Measurements from ENCODE around the gene SDR42E1. TPM values are rescaled to one million over a fixed set of nuclear protein-coding genes. Genes with fewer than 3 reads are reported as not detected.

SDR42E1 gene
- total RNA-seq, 1 donor from 2014 or later, result 0.37 TPM

DNA sequence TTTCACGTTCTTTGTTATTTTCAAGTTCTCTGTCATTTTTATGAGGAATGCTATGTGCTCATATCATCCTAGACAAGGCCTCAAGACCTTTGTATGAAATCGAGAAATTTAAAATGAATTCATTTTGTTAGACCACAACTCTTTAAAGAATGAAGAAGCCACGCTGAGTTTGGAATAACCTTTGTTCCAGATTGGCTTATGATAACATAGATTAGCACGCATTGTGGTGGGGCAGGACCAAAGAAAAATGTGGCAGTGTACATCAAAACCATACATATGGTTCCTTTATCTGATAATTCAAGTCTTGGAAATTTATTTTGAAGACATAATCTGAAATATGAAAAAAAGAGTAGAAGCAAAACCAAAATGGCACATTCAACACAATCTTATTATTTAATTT, 26.0 kb upstream of the SDR42E1 start:
- H3K4me3 Mint-ChIP-seq, result no peak overlapping the region
- no peak for DNase-seq (ENCODE audit: low spot score)
- Histone ChIP-seq H3K27me3 (no peaks in the 10 kb centered on the region), H2AFZ (replicated peaks) (no peak overlapping the region), H3K79me2 (ENCODE audit: low read depth) (no peaks in the 10 kb centered on the region), H3K9me3 (ENCODE audit: low read depth) (no peaks in the 10 kb centered on the region), H3K4me1 (no peaks in the 10 kb centered on the region), H3K4me2 (no peak overlapping the region), H3K36me3 (no peaks in the 10 kb centered on the region), H3K9ac (no peak overlapping the region), H4K20me1 (ENCODE audit: low read depth) (no peaks in the 10 kb centered on the region), H3F3A (ENCODE audit: low read depth) (no peaks in the 10 kb centered on the region), H3K4me3 (no peak overlapping the region), H3K27ac (no peak overlapping the region)
- TF ChIP-seq, protein P1, sequence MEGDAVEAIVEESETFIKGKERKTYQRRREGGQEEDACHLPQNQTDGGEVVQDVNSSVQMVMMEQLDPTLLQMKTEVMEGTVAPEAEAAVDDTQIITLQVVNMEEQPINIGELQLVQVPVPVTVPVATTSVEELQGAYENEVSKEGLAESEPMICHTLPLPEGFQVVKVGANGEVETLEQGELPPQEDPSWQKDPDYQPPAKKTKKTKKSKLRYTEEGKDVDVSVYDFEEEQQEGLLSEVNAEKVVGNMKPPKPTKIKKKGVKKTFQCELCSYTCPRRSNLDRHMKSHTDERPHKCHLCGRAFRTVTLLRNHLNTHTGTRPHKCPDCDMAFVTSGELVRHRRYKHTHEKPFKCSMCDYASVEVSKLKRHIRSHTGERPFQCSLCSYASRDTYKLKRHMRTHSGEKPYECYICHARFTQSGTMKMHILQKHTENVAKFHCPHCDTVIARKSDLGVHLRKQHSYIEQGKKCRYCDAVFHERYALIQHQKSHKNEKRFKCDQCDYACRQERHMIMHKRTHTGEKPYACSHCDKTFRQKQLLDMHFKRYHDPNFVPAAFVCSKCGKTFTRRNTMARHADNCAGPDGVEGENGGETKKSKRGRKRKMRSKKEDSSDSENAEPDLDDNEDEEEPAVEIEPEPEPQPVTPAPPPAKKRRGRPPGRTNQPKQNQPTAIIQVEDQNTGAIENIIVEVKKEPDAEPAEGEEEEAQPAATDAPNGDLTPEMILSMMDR (IDR thresholded peaks at IDR 0.05), result no peak
- TF ChIP-seq EZH2 (IDR thresholded peaks at IDR 0.05), result no peak
- TF ChIP-seq EZH2phosphoT487 (IDR thresholded peaks at IDR 0.05), result no peak
- H3K27me3 Mint-ChIP-seq (ENCODE audit: insufficient read depth, low read depth), result no peaks in the 10 kb centered on the region
- peaks cover 7% of the 10 kb centered on the region for H3K9me3 Mint-ChIP-seq
- H3K27ac Mint-ChIP-seq, result no peak overlapping the region
- peaks cover 37% of the 10 kb centered on the region for H3K4me1 Mint-ChIP-seq
- H3K36me3 Mint-ChIP-seq, result no peaks in the 10 kb centered on the region

- H3K27ac ChIP-seq, result no peak within 1 kb of the TSS
- no peaks in the 10 kb centered on the region for H3F3A ChIP-seq (ENCODE audit: low read depth)
- H3K4me3 ChIP-seq, result no peak within 1 kb of the TSS
- Mint-ChIP-seq H3K4me1 (peaks cover 31% of the 10 kb centered on the region), H3K9me3 (no peaks in the 10 kb centered on the region), H3K27ac (peak within 1 kb of the TSS; percentile 73), H3K36me3 (no peaks in the 10 kb centered on the region), H3K4me3 (peak within 1 kb of the TSS; percentile 76), H3K27me3 (ENCODE audit: insufficient read depth, low read depth) (no peaks in the 10 kb centered on the region)
- H3K4me1 ChIP-seq, result no peaks in the 10 kb centered on the region
- no peaks in the 10 kb centered on the region for H3K27me3 ChIP-seq
- no peak for DNase-seq (ENCODE audit: low spot score)
- no peak within 1 kb of the TSS for H2AFZ ChIP-seq (replicated peaks)
- H3K9me3 ChIP-seq (ENCODE audit: low read depth), result no peaks in the 10 kb centered on the region
- no peak within 1 kb of the TSS for H3K9ac ChIP-seq
- TF ChIP-seq EZH2 (IDR thresholded peaks at IDR 0.05) (no peak), EZH2phosphoT487 (IDR thresholded peaks at IDR 0.05) (no peak)
- TF ChIP-seq, protein P1 (IDR thresholded peaks at IDR 0.05), result no peak
- H3K36me3 ChIP-seq, result no peaks in the 10 kb centered on the region
- no peaks in the 10 kb centered on the region for H4K20me1 ChIP-seq (ENCODE audit: low read depth)
- no peaks in the 10 kb centered on the region for H3K79me2 ChIP-seq (ENCODE audit: low read depth)
- no peak within 1 kb of the TSS for H3K4me2 ChIP-seq
Observed at GRCh38 chr16:82034981-82035612, 23.8 kb upstream of the SDR42E1 start, which contains the start of gene HSD17B2. TSS of gene HSD17B2 (plus strand) at chr16:82035253. CDS start at chr16:82035425, 172 bp downstream.

DNA sequence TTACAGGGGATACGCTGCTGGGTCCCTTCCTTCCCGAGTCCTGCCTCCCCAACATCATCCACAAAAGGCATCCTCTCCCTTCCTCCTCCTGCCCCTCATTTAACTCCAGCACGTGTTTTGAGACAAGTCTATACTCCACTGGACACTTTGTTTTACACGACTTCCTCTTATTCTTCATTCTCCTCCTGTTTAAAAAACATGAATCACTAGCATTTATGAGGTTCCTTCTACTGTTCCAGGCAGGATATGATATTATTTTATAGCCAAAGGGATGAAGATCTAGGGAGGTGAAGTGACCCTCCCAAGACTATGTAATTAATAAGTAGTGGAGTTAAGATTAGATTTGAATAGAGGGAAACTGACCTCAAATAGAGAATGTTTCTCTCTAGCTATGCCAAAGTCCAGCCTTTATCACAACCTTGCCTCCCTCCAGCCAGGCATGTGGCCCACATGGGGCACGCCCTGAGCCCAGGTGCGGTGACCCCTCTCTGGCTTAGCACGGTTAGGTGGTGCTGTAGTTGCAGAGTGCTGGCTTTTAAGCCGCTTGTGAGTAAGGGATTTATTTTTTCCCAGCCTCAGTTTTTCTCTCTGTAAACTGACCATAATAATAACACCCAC, 22.5 kb upstream of the SDR42E1 start:
- no peak overlapping the region for H3K9ac ChIP-seq
- H3K4me3 ChIP-seq, result no peak overlapping the region
- peak overlapping the region; percentile 1 for H3K27ac Mint-ChIP-seq
- H2AFZ ChIP-seq (replicated peaks), result no peak overlapping the region
- no peak overlapping the region for H3K4me3 Mint-ChIP-seq
- H3K36me3 Mint-ChIP-seq, result no peaks in the 10 kb centered on the region
- no peaks in the 10 kb centered on the region for H3K4me1 ChIP-seq
- H4K20me1 ChIP-seq (ENCODE audit: low read depth), result no peaks in the 10 kb centered on the region
- no peak overlapping the region for H3K4me2 ChIP-seq
- no peaks in the 10 kb centered on the region for H3K27me3 Mint-ChIP-seq (ENCODE audit: insufficient read depth, low read depth)
- H3K27ac ChIP-seq, result no peak overlapping the region
- TF ChIP-seq EZH2 (IDR thresholded peaks at IDR 0.05) (no peak), EZH2phosphoT487 (IDR thresholded peaks at IDR 0.05) (no peak)
- TF ChIP-seq, protein P1 (IDR thresholded peaks at IDR 0.05), result no peak
- no peaks in the 10 kb centered on the region for H3K27me3 ChIP-seq
- H3K79me2 ChIP-seq (ENCODE audit: low read depth), result no peaks in the 10 kb centered on the region
- H3K9me3 Mint-ChIP-seq, result no peaks in the 10 kb centered on the region
- H3K4me1 Mint-ChIP-seq, result peaks cover 31% of the 10 kb centered on the region
- H3F3A ChIP-seq (ENCODE audit: low read depth), result no peaks in the 10 kb centered on the region
- H3K36me3 ChIP-seq, result no peaks in the 10 kb centered on the region
- no peaks in the 10 kb centered on the region for H3K9me3 ChIP-seq (ENCODE audit: low read depth)
- no peak for DNase-seq (ENCODE audit: low spot score)
